HEK293 (cell line): ENCODE results near the gene RRP12.

Source experiments
- CTCF ChIA-PET: fragments of 350-600 bp; formaldehyde crosslinking; extraction: SDS; loops from one replicate; lab custom pipeline; 2021; ENCODE audit warnings: antibody characterized with exemption; lab: Yijun Ruan, JAX
- POLR2A ChIA-PET: fragments of 300-600 bp; formaldehyde crosslinking; extraction: SDS; loops from one replicate; lab custom pipeline; 2020; ENCODE audit warnings: antibody characterized with exemption, inconsistent platforms; lab: Yijun Ruan, JAX
- H3K27ac ChIP-seq: fragments of 200-500 bp; sonication (Bioruptor generic); 2 replicates; pipeline ENCODE4 v1.5.1; 2014; ENCODE audit warnings: low read depth, low read length, control low read depth, inconsistent platforms; ENCODE audit errors: extremely low read depth
- H3K36me3 ChIP-seq, 2 experiments: fragments of 200-500 bp in 1 of 2; sonication (Bioruptor generic) in 1 of 2; 1 replicate in 1 of 2; 2 replicates in 1 of 2; pipeline ENCODE4 v1.5.1; 2014 to 2017; ENCODE audit warnings: inconsistent platforms in 2 of 2, low read length in 2 of 2; ENCODE audit not compliant: control insufficient read depth in 2 of 2, insufficient read depth in 1 of 2
- H3K4me1 ChIP-seq: fragments of 200-500 bp; sonication (Bioruptor generic); 2 replicates; pipeline ENCODE4 v1.5.1; 2014; ENCODE audit warnings: mild to moderate bottlenecking, low read length, inconsistent platforms; ENCODE audit not compliant: control insufficient read depth, insufficient read depth
- H3K4me3 ChIP-seq: 2 replicates; pipeline ENCODE4 v1.5.1; 2011; ENCODE audit warnings: low read depth, mild to moderate bottlenecking, control low read depth, low read length, moderate library complexity
- H3K9me3 ChIP-seq: fragments of 200-500 bp; sonication (Bioruptor generic); 2 replicates; pipeline ENCODE4 v1.5.1; 2014; ENCODE audit warnings: low read depth, low read length, inconsistent platforms; ENCODE audit not compliant: control insufficient read depth, insufficient read depth
- BCL11B ChIP-seq: fragments of 450-650 bp; formaldehyde crosslinking; IDR thresholded peaks from 2 replicates; pipeline ENCODE4 v1.5.1; 2016; ENCODE audit warnings: low read depth, missing biosample characterization, missing genetic modification characterization
- EGR2 ChIP-seq: fragments of 450-650 bp; formaldehyde crosslinking; IDR thresholded peaks from 2 replicates; pipeline ENCODE4 v1.5.1; 2016; ENCODE audit warnings: low read depth, missing biosample characterization, missing genetic modification characterization
- GLI2 ChIP-seq: fragments of 450-650 bp; formaldehyde crosslinking; IDR thresholded peaks from 2 replicates; pipeline ENCODE4; 2017; ENCODE audit warnings: missing biosample characterization, missing genetic modification characterization, low read depth, borderline replicate concordance
- GLIS1 ChIP-seq: fragments of 450-650 bp; formaldehyde crosslinking; IDR thresholded peaks from 2 replicates; pipeline ENCODE4 v1.5.1; 2016; ENCODE audit warnings: missing biosample characterization, missing genetic modification characterization
- PRDM1 ChIP-seq: fragments of 450-650 bp; formaldehyde crosslinking; IDR thresholded peaks from 2 replicates; pipeline ENCODE4; 2016; ENCODE audit warnings: missing biosample characterization, missing genetic modification characterization
- SP2 ChIP-seq: fragments of 450-650 bp; formaldehyde crosslinking; IDR thresholded peaks from 2 replicates; pipeline ENCODE4 v1.5.1; 2016; ENCODE audit warnings: missing biosample characterization, missing genetic modification characterization
- SP3 ChIP-seq: fragments of 450-650 bp; formaldehyde crosslinking; IDR thresholded peaks from 2 replicates; pipeline ENCODE4 v1.5.1; 2016; ENCODE audit warnings: missing biosample characterization, missing genetic modification characterization
- TRIM28 ChIP-seq: IDR thresholded peaks from 2 replicates; pipeline ENCODE4 v1.6.1; 2011; ENCODE audit warnings: low read length, control low read depth, borderline replicate concordance
- ZBTB7A ChIP-seq: fragments of 450-650 bp; formaldehyde crosslinking; IDR thresholded peaks from 2 replicates; pipeline ENCODE4 v1.5.1; 2016; ENCODE audit warnings: low read depth, missing biosample characterization, missing genetic modification characterization
- ZFP41 ChIP-seq: fragments of 450-650 bp; formaldehyde crosslinking; IDR thresholded peaks from 2 replicates; pipeline ENCODE4 v1.5.1; 2016; ENCODE audit warnings: missing biosample characterization, missing genetic modification characterization, borderline replicate concordance
- ZNF214 ChIP-seq: fragments of 450-650 bp; formaldehyde crosslinking; IDR thresholded peaks from 2 replicates; pipeline ENCODE4 v1.5.1; 2017; ENCODE audit warnings: missing biosample characterization, mild to moderate bottlenecking, missing genetic modification characterization, borderline replicate concordance
- ZNF221 ChIP-seq: fragments of 450-650 bp; formaldehyde crosslinking; IDR thresholded peaks from 2 replicates; pipeline ENCODE4 v1.5.1; 2017; ENCODE audit warnings: missing biosample characterization, missing genetic modification characterization, borderline replicate concordance
- ZNF266 ChIP-seq: fragments of 450-650 bp; formaldehyde crosslinking; IDR thresholded peaks from 2 replicates; pipeline ENCODE4 v1.5.1; 2016; ENCODE audit warnings: missing biosample characterization, missing genetic modification characterization, low read depth
- ZNF311 ChIP-seq: fragments of 450-650 bp; formaldehyde crosslinking; IDR thresholded peaks from 2 replicates; pipeline ENCODE4 v1.5.1; 2017; ENCODE audit warnings: missing biosample characterization, missing genetic modification characterization, borderline replicate concordance
- ZNF366 ChIP-seq: fragments of 450-650 bp; formaldehyde crosslinking; conservative IDR thresholded peaks from 2 replicates; pipeline ENCODE4 v1.5.1; 2016; ENCODE audit warnings: missing biosample characterization, missing genetic modification characterization
- ZNF501 ChIP-seq: fragments of 450-650 bp; formaldehyde crosslinking; IDR thresholded peaks from 2 replicates; pipeline ENCODE4 v1.5.1; 2016; ENCODE audit warnings: missing biosample characterization, missing genetic modification characterization
- ZNF585B ChIP-seq: fragments of 450-650 bp; formaldehyde crosslinking; IDR thresholded peaks from 2 replicates; pipeline ENCODE4 v1.5.1; 2016; ENCODE audit warnings: missing biosample characterization, missing genetic modification characterization
- ZNF664 ChIP-seq: fragments of 450-650 bp; formaldehyde crosslinking; IDR thresholded peaks from 2 replicates; pipeline ENCODE4 v1.5.1; 2016; ENCODE audit warnings: missing biosample characterization, missing genetic modification characterization
- TF ChIP-seq, protein P1 (sequence below): fragments of 450-650 bp; formaldehyde crosslinking; IDR thresholded peaks from 2 replicates; pipeline ENCODE4 v1.5.1; 2017; ENCODE audit warnings: missing biosample characterization, missing genetic modification characterization
- TF ChIP-seq, protein P2 (sequence below): fragments of 450-650 bp; formaldehyde crosslinking; IDR thresholded peaks from 2 replicates; pipeline ENCODE4 v1.5.1; 2016; ENCODE audit warnings: missing biosample characterization, missing genetic modification characterization, low read depth
- TF ChIP-seq, protein P3 (sequence below): fragments of 450-650 bp; formaldehyde crosslinking; IDR thresholded peaks from 2 replicates; pipeline ENCODE4 v1.5.1; 2016; ENCODE audit warnings: missing biosample characterization, missing genetic modification characterization

Gene RRP12

DNA sequence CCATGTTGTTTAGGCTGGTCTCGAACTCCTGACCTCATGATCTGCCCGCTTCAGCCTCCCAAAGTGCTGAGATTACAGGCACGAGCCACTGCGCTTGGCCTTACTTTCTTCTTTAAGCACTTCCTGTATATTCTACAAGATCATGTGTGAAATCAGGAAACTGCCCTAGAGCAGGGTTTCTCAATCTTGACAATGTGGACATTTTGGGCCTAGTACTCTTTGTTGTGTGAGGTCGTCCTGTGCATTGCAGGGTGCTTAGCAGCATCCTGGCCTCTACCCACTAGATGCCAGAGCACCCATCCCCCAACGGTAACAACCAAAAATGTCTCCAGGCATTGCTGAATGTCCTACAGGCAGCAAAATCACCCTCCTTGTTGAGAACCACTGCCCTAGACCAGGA, 24.7 kb downstream of the RRP12 start (continued):
- TF ChIP-seq ZNF221: no peak
- no peak for TF ChIP-seq ZNF311 (tag by site-specific recombination)
- TF ChIP-seq, protein P1, sequence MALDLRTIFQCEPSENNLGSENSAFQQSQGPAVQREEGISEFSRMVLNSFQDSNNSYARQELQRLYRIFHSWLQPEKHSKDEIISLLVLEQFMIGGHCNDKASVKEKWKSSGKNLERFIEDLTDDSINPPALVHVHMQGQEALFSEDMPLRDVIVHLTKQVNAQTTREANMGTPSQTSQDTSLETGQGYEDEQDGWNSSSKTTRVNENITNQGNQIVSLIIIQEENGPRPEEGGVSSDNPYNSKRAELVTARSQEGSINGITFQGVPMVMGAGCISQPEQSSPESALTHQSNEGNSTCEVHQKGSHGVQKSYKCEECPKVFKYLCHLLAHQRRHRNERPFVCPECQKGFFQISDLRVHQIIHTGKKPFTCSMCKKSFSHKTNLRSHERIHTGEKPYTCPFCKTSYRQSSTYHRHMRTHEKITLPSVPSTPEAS: no peak
- TF ChIP-seq ZNF366 (tag by site-specific recombination): no peak
- TF ChIP-seq GLIS1 (tag by site-specific recombination): no peak
- TF ChIP-seq BCL11B (tag by site-specific recombination): no peak
- no peak for TF ChIP-seq PRDM1
- TF ChIP-seq ZNF664: no peak
- TF ChIP-seq, all 188 proteins: peak for 0

DNA sequence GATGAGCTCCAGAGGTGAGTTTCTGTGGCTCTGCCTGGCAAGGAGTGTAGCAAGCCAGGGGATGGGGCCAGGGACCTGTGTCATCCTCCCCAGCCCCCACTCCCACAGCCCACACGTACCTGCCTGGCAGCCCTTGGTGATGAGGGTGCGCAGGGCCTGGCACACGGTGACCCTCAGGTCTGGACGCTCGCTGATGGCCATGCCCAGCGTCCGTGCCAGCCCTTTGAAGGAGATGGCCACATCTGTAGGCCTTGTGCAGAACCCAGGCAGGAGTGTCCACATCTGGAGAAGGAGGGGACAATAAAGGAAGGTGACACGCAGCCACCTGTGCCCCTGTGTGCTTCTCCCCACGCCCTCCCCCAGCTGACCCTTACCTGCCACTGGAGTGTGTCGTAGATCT, 27.7 kb downstream of the RRP12 start:
- H3K36me3 ChIP-seq: peaks cover 10 to 65% of the 10 kb centered on the region in 2 experiments; a peak in 2 of 3 replicates
- no peak overlapping the region for H3K27ac ChIP-seq

DNA sequence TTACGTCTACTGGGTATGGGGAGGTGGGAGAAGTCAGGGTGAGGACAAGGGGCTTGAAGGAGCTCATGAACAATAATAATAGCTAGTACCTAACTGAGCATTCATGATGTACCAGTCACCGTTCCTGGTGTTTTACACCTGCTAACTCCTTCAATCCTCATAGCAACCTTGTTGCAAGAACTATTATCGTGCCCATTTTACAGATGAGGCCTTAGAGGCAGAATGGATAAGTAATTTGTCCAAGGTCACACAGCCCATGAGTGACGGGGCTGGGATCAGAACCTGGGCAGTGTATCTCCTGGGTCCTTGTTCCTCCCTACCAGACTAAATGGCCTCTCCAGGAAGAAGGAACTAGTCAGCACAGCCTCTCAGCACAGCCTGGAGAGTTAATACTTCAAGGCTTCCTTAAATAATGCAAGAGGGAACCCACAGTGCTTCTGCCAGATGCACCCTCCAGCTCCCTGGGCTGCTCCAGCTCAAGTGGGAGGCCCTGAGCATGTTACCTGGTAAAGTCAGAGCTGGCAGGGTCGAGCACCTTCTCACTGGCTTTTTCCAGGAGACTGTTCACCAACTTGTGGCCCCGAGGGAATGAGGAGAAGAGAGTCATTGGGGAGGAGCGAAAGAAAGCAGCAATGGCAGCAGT, 28.8 kb downstream of the RRP12 start:
- H3K36me3 ChIP-seq: peaks cover 10 to 60% of the 10 kb centered on the region in 2 experiments; a peak in 2 of 3 replicates
- H3K9me3 ChIP-seq: no peaks in the 10 kb centered on the region
- H3K4me1 ChIP-seq: no peaks in the 10 kb centered on the region
- ChIA-PET POLR2A (no interaction called here), CTCF (interaction anchor here (0.7 kb wide), 1 partner anchor 94 kb away, joined by 4 read pairs; no protein-coding TSS in a partner anchor)
- H3K4me3 ChIP-seq: no peak overlapping the region
- TF ChIP-seq ZNF585B (tag by site-specific recombination) (no peak), TRIM28 (no peak)
- no peak overlapping the region for H3K27ac ChIP-seq

More for the DNA sequence above, 27.7 kb downstream of the RRP12 start:
- H3K9me3 ChIP-seq: no peaks in the 10 kb centered on the region
- no peaks in the 10 kb centered on the region for H3K4me1 ChIP-seq
- H3K4me3 ChIP-seq: no peak overlapping the region
- POLR2A ChIA-PET: no interaction called here
- TF ChIP-seq ZNF266 (tag by site-specific recombination) (no peak), SP2 (tag by site-specific recombination) (no peak), ZFP41 (tag by site-specific recombination) (no peak), EGR2 (no peak), GLI2 (tag by site-specific recombination) (no peak), ZBTB7A (tag by site-specific recombination) (no peak), ZNF501 (tag by site-specific recombination) (no peak), SP3 (tag by site-specific recombination) (no peak), ZNF214 (no peak)
- TF ChIP-seq, protein P1: no peak
- TF ChIP-seq, protein P2, sequence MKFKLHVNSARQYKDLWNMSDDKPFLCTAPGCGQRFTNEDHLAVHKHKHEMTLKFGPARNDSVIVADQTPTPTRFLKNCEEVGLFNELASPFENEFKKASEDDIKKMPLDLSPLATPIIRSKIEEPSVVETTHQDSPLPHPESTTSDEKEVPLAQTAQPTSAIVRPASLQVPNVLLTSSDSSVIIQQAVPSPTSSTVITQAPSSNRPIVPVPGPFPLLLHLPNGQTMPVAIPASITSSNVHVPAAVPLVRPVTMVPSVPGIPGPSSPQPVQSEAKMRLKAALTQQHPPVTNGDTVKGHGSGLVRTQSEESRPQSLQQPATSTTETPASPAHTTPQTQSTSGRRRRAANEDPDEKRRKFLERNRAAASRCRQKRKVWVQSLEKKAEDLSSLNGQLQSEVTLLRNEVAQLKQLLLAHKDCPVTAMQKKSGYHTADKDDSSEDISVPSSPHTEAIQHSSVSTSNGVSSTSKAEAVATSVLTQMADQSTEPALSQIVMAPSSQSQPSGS (tag by site-specific recombination): no peak
- TF ChIP-seq, protein P3, sequence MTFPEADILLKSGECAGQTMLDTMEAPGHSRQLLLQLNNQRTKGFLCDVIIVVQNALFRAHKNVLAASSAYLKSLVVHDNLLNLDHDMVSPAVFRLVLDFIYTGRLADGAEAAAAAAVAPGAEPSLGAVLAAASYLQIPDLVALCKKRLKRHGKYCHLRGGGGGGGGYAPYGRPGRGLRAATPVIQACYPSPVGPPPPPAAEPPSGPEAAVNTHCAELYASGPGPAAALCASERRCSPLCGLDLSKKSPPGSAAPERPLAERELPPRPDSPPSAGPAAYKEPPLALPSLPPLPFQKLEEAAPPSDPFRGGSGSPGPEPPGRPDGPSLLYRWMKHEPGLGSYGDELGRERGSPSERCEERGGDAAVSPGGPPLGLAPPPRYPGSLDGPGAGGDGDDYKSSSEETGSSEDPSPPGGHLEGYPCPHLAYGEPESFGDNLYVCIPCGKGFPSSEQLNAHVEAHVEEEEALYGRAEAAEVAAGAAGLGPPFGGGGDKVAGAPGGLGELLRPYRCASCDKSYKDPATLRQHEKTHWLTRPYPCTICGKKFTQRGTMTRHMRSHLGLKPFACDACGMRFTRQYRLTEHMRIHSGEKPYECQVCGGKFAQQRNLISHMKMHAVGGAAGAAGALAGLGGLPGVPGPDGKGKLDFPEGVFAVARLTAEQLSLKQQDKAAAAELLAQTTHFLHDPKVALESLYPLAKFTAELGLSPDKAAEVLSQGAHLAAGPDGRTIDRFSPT: no peak
- CTCF ChIA-PET: interaction anchor here (0.6 kb wide), 1 partner anchor 31 kb away, joined by 3 read pairs; no protein-coding TSS in a partner anchor
